GM13977 (cell line): ENCODE measurements around the gene PRMT6.
"Not testable (repeated sequence)": the region's sequence is repeated elsewhere in the genome, so short reads cannot be mapped to it uniquely, and the experiment has no call there.

Source experiments
- DNase-seq: peaks from one replicate; pipeline ENCODE4 v3.0.0; 2012; ENCODE audit warnings: low spot score
- CTCF ChIP-seq: IDR thresholded peaks from 2 replicates; pipeline ENCODE4 v1.5.1; 2012; ENCODE audit warnings: mild to moderate bottlenecking, control low read depth; ENCODE audit not compliant: insufficient read depth; ENCODE audit errors: extremely low read depth, missing control alignments
- in situ Hi-C: fragments of 300-500 bp; cut with MboI; formaldehyde crosslinking; loops from one replicate; pipeline ENCODE4 v1.12.0; 2022; ENCODE audit warnings: low sequenced_read_pairs, low pct_unique_long_range_greater_than_20kb, mixed read lengths, inconsistent platforms; ENCODE audit not compliant: unreplicated experiment

PRMT6 gene

GRCh38 chr1:107073493-107073892 is 17.0 kb downstream of the PRMT6 start:
- in situ Hi-C loops = no loop called here
- no peak for TF ChIP-seq CTCF
- no peak for DNase-seq

- no peak for DNase-seq
- in situ Hi-C loops = no loop called here
- TF ChIP-seq CTCF = no peak
Observed at GRCh38 chr1:107076841-107077240, 20.4 kb downstream of the PRMT6 start.

- in situ Hi-C loops = no loop called here
- DNase-seq = no peak
- TF ChIP-seq CTCF = no peak
Observed at GRCh38 chr1:107079249-107079648, 22.8 kb downstream of the PRMT6 start.

GRCh38 chr1:107081102-107081501 is 24.6 kb downstream of the PRMT6 start:
- TF ChIP-seq CTCF = no peak
- in situ Hi-C loops = no loop called here
- no peak for DNase-seq

- in situ Hi-C loops = no loop called here
- no peak for DNase-seq
- no peak for TF ChIP-seq CTCF
Observed at GRCh38 chr1:107091418-107091817, 34.9 kb downstream of the PRMT6 start.

- DNase-seq, in situ Hi-C loops: not testable (repeated sequence)
Observed at GRCh38 chr1:107093395-107093794, 36.9 kb downstream of the PRMT6 start.

GRCh38 chr1:107095647-107096046 is 39.2 kb downstream of the PRMT6 start:
- no peak for DNase-seq
- in situ Hi-C loops = no loop called here
- TF ChIP-seq CTCF = no peak
